ENCODE data around the gene MYO7A.

Gene MYO7A

DNA sequence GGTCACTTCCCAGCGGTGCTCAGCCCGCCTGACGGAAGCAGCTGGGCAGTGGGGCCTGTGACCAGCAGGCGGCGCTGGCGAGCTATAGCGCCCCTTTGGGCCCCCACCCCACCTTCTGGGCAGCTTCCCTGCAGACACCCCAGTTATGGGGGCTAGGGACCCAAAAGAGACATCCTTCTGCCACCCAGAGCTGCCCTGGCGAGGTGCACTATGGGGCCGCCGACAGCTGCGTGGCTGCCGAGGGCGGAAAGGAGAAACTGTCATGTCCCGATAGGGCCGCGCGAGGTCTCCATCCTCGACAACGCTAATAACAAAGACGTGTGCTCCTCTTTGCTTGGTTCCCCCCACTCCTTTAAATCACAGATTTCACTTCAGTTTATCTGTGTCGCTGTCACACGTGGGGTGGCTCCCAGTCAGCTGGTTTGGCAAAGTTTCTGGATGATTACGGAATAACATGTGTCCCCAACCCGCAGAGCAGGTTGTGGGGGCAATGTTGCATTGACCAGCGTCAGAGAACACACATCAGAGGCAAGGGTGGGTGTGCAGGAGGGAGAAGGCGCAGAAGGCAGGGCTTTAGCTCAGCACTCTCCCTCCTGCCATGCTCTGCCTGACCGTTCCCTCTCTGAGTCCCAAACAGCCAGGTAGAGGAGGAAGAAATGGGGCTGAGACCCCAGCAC lies 673 bp upstream of the MYO7A start:
- peak overlapping the region; percentile 34 to 52 for H3K4me3 ChIP-seq

DNA sequence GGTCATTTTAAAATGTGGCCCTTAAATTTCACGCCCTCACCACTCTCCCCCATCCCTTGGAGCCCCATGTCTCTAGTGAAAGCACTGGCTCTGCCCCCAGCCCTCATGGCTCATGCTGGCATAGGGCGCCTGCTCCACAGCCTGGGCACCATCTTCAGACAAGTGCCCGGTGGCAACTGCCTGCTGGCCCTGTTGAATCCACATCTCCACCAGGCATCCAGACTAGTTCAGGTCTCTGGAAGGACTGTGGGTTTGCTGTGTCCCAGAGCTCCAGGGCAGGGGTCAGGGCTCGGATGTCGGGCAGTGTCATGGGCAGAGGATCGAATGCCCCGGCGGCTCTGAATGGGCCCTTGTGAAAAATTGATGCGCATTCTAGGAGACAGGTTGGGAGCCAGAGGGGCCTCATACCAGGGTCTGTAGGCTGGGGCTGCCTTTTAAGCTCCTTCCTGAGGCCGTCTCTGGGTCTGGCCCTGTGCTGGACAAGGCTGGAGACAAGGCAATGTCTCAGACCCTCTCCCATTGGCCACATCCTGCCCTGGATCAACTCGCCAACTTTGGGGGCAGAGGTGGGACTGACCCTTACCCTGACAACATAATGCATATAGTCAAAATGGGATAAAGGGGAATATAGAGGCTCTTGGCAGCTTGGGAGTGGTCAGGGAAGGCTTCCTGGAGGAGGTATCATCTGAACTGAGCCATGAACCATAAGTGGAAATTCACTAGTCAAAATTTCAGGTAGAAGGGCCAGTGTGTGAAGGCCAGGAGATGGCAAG lies 1.2 kb downstream of the MYO7A start:
- intact Hi-C loops (cut with DNase I; ENCODE audit: low total_unique reads) = loop anchor here (5.0 kb wide), 1 partner anchor 418 kb away; no protein-coding TSS in a partner anchor
- Histone ChIP-seq H3K36me3 (peaks cover 0 to under 1% (median 0%) of the 10 kb centered on the region in 3 donors), H3K27ac (no peak overlapping the region), H3K4me1 (peaks cover 0 to 42% (median 36%) of the 10 kb centered on the region in 4 donors), H3K9me3 (no peaks in the 10 kb centered on the region), H3K4me3 (no peak overlapping the region), H3K27me3 (no peaks in the 10 kb centered on the region)
- TF ChIP-seq, protein P1, sequence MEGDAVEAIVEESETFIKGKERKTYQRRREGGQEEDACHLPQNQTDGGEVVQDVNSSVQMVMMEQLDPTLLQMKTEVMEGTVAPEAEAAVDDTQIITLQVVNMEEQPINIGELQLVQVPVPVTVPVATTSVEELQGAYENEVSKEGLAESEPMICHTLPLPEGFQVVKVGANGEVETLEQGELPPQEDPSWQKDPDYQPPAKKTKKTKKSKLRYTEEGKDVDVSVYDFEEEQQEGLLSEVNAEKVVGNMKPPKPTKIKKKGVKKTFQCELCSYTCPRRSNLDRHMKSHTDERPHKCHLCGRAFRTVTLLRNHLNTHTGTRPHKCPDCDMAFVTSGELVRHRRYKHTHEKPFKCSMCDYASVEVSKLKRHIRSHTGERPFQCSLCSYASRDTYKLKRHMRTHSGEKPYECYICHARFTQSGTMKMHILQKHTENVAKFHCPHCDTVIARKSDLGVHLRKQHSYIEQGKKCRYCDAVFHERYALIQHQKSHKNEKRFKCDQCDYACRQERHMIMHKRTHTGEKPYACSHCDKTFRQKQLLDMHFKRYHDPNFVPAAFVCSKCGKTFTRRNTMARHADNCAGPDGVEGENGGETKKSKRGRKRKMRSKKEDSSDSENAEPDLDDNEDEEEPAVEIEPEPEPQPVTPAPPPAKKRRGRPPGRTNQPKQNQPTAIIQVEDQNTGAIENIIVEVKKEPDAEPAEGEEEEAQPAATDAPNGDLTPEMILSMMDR (IDR thresholded peaks at IDR 0.05) = no peak
- DNase-seq = no peak

More for the DNA sequence above, 673 bp upstream of the MYO7A start:
- TF ChIP-seq, protein P1 (IDR thresholded peaks at IDR 0.05) = peak; percentile 99
- Histone ChIP-seq H3K9me3 (no peaks in the 10 kb centered on the region), H3K4me1 (peaks cover 0 to 42% (median 36%) of the 10 kb centered on the region in 4 donors), H3K27ac (peak overlapping the region in 1 of 2 donors; percentile 5), H3K36me3 (peaks cover 0 to 18% (median 15%) of the 10 kb centered on the region in 3 donors), H3K27me3 (no peaks in the 10 kb centered on the region)
- intact Hi-C loops (cut with DNase I; ENCODE audit: low total_unique reads) = loop anchor here (2.0 to 5.0 kb wide), 2 partner anchors 61 to 420 kb away; no protein-coding TSS in a partner anchor
- peak in 1 of 2 donors; percentile 43 for DNase-seq

DNA sequence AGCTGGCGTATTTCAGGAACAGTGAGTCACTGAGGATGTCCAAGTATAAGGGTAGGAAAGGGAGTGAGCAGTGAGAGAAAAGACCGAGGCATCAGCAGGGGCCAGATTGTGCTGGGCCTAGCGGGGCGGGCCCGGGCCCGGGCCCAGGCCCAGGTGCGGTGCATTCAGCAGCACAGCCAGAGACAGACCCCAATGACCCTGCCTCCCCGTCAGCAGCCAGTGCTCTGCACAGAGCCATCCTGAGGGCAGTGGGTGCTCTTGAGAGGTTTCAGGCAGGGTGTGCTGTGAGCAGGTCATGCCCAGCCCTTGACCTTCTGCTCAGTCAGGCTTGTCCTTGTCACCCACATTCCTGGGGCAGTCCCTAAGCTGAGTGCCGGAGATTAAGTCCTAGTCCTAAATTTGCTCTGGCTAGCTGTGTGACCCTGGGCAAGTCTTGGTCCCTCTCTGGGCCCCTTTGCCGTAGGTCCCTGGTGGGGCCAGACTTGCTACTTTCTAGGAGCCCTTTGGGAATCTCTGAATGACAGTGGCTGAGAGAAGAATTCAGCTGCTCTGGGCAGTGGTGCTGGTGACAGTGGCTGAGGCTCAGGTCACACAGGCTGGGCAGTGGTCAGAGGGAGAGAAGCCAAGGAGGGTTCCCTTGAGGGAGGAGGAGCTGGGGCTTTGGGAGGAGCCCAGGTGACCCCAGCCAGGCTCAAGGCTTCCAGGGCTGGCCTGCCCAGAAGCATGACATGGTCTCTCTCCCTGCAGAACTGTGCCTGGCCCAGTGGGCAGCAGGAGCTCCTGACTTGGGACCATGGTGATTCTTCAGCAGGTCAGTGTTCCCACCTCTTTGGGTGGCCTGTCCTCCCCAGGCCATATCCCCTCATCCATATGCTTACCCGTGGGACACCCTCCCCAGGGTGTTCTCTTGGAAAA lies 2.1 kb downstream of the MYO7A start:
- H3K27ac ChIP-seq = peak overlapping the region; percentile 10 to 45
- H3K27me3 ChIP-seq = no peaks in the 10 kb centered on the region
- H3K4me3 ChIP-seq = no peak overlapping the region
- no peak for DNase-seq
- intact Hi-C loops (cut with DNase I; ENCODE audit: low total_unique reads) = loop anchor here (5.0 kb wide), 1 partner anchor 417 kb away; no protein-coding TSS in a partner anchor
- TF ChIP-seq, protein P1 (IDR thresholded peaks at IDR 0.05) = no peak
- peaks cover 0 to 42% (median 36%) of the 10 kb centered on the region in 4 donors for H3K4me1 ChIP-seq
- no peaks in the 10 kb centered on the region for H3K36me3 ChIP-seq
- H3K9me3 ChIP-seq = no peaks in the 10 kb centered on the region

DNA sequence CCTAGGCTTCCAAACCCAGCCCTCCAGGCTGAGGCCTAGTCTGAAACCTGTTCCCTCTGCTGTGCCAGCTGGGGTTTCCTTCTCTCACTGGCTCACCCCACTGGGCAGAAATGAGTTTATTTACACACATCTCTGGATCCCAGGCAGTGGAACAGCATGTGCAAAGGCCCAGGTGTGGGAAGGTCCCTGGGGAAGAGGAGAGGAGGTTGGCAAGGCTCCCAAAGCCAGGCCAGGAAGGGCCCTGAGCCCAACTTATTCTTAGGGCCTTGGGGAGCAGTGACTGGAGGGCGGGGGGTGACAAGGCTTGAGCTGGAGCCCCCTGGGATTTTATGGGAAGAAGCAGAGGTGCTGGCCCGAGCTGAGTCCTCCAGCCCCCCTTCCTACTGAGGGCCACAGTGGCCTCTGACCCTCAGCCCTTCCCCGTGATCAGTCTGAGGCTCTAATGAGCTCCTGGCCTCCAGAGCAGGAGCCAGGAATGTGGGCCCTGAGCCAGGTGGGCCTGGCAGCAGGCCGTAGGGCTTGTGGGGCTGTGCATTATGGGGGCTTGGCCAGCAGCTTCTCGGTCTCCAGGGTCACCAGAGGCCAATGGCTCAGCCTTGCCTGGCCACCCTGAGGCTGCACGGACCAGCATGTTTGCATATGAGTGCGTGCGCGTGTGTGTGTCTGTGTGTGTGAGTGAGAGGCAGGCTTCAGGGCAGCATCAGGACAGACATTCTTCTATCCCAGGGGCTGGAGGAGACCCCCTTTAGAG lies 2.9 kb downstream of the MYO7A start:
- H3K27me3 ChIP-seq = no peaks in the 10 kb centered on the region
- peak overlapping the region; percentile 10 to 45 for H3K27ac ChIP-seq
- intact Hi-C loops (cut with DNase I; ENCODE audit: low total_unique reads) = no loop called here
- H3K36me3 ChIP-seq = no peaks in the 10 kb centered on the region
- TF ChIP-seq, protein P1 (IDR thresholded peaks at IDR 0.05) = no peak
- no peaks in the 10 kb centered on the region for H3K9me3 ChIP-seq
- no peak overlapping the region for H3K4me3 ChIP-seq
- H3K4me1 ChIP-seq = peaks cover 0 to 42% (median 36%) of the 10 kb centered on the region in 4 donors
- DNase-seq = peak in 1 of 2 donors; percentile 76
